ENCODE measurements around the gene RGS7.
"Not testable (repeated sequence)": the region's sequence is repeated elsewhere in the genome, so short reads cannot be mapped to it uniquely, and the experiment has no call there.

RGS7 gene

DNA sequence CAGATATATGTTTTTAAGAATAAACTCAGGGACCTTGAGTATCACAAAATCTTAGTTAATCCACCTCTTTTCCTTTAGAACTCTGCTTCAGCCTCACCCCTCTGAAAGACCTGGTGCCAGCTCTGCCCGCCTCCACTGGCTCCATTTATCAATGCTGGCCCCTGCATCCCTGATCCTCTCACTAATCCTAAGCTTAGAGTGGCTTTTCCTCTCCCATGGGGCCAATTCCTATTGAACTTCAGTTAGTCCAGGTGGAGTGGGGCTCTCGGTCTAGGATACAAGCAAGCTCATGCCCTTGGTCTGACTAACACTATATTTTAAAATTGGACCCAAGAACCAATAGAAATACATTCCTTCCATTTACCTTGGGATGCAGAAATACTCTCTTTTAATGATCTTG is 87.0 kb downstream of the RGS7 start:
- DNase-seq, result no peak

GRCh38 chr1:241269116-241269515 is 87.9 kb downstream of the RGS7 start:
- no peak for DNase-seq

GRCh38 chr1:241266121-241266520 is 90.9 kb downstream of the RGS7 start:
- DNase-seq, result no peak

DNA sequence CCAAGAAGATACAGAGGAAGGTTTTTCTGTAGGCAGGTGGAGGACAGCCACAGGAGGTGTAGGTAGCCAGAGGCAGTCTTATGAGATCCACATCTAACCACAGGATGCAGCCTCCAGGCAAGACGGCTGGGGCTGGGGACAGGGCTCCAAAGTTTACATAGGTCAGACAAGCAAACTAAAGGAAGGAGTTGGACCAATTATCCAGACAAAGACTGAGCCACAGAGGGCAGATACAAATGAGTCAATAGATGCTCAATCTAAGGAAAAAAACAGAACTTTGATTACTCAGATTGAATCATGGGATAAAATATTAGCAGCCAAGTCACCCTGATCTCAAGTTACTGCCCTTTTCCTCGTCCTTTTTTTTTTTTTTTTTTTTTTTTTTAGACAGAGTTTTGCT is 91.6 kb downstream of the RGS7 start:
- no peak for DNase-seq

DNA sequence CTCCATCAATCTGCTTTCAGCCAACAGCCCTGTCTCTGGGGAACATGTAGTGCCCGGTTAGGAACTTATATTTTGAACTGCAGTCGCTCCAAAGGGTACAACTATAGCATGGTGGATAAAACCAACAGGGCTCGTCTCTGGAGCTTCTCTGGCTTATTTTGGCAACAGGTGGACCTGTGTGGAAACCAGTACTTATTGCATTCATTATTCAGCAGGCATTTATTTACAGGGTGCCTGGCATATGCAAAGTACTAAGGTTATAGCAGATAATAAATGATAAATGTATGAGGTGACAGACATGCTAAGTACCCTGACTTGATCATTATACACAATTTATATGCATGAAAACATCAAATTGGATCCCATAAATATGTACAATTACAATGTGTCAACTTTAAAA is 93.7 kb downstream of the RGS7 start:
- DNase-seq, result no peak

- DNase-seq, result no peak
These were observed 103.5 kb downstream of the RGS7 start for GRCh38 chr1:241253471-241253870.

GRCh38 chr1:241250465-241250864 is 106.5 kb downstream of the RGS7 start:
- no peak for DNase-seq

GRCh38 chr1:241240069-241240468 is 116.9 kb downstream of the RGS7 start:
- no peak for DNase-seq

- DNase-seq, result no peak
These were observed 119.1 kb downstream of the RGS7 start for GRCh38 chr1:241237873-241238272.

GRCh38 chr1:241235256-241235897 is 121.6 kb downstream of the RGS7 start:
- no peak for DNase-seq

GRCh38 chr1:241229711-241230110 is 127.3 kb downstream of the RGS7 start:
- no peak for DNase-seq

DNA sequence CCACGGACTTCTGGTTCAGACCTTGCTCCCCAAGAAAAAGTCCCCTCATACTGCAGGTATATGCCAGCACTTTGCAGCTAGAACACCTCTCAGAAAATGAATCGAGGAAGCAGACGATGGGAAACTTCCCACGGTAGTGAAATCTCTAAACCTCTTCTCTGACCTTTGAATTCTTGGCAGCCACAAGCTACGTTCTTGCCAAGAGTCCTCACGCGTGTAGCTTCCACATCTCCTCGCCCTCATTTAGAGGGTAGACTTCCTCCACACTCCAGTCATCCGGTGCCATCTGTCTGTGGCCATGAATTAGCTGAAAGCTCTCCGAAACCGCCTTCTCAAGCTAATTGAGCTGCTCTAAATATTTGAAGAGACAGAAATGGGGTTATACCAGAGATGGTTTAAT is 127.8 kb downstream of the RGS7 start:
- DNase-seq, result no peak

DNA sequence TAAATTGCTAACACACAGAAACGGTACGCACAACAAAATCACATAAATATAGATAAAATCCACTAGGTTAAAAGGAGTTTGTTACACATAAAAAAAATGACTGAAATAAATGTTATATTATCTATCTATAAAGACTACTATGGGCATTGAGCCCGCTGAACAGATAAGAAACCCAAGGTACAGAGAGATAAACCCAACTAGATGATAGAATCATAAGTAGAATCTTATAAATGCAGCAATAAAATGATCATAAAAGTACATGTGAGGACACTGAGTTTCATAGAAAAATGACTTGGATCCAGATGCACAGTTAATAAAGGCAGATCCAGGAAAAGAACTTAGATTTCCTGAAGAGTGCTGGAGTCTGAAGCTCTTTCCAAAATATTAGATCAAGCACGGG is 128.7 kb downstream of the RGS7 start:
- no peak for DNase-seq

DNA sequence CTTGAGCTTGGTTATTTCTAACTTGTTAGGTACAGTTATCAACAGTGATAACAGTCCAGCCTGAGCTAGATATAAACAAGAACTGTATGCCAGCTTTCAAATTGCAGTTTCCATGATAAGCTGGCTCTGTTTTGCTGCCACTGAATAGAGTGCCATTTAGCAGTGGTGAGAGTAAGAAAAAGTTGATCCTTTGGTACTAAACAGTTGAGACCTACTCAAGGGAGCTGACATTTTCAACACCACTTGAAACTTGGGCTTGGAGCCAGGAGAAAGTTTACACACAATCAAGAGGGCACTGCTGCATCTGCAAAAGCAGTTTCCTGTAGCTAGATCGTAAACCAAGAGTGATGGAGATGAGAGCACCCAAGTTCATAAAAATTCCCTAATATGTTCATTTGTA is 131.3 kb downstream of the RGS7 start:
- no peak for DNase-seq

DNA sequence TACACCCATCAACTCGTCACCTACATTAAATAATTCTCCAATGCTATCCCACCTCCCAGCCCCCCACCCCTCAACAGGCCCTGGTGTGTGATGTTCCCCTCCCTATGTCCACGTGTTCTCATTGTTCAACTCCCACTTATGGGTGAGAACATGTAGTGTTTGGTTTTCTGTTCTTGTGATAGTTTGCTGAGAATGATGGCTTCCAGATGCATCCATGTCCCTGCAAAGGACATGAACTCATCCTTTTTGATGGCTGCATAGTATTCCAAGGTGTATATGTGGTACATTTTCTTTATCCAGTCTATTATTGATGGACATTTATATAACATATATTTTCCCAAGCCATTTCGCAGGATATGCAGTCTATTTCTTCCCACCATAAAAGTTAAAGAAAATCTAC is 132.8 kb downstream of the RGS7 start:
- DNase-seq, result not testable (repeated sequence)

GRCh38 chr1:241222813-241223212 is 134.2 kb downstream of the RGS7 start:
- DNase-seq, result not testable (repeated sequence)

DNA sequence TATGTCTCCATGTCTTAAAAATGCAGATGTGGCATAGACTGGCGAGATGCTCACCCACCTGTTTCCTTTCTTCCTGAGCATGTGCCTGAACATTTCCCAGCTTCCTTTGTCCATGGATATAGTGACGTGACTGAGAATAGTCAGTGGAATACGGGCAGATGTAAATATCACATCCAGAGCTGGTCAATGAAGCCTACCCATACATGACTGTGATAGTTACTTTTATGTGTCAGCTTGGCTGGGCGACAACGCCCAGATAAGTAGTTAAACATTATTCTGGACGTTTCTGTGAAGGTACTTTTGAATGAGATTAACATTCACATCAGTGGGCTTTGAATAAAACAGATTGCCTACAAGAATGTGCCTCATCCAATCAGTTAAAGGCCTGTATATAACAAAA is 135.7 kb downstream of the RGS7 start:
- no peak for DNase-seq

DNA sequence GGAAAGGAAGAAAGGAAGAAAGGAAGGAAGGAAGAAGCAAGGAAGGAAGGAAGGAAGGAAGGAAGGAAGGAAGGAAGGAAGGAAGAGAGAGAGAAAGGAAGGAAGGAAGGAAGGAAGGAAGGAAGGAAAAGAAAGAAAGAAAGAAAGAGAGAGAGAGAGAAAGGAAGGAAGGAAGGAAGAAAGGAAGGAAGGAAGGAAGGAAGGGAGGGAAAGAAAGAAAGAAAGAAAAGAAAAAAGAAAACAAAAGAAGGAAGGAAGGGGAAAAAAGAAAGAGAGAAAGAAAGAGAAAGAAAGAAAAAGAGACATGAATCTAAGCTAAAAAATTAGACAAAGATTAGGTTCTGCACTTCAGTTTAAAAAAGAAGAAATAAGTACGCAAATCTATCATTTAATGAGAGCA is 136.1 kb downstream of the RGS7 start:
- not testable (repeated sequence) for DNase-seq

DNA sequence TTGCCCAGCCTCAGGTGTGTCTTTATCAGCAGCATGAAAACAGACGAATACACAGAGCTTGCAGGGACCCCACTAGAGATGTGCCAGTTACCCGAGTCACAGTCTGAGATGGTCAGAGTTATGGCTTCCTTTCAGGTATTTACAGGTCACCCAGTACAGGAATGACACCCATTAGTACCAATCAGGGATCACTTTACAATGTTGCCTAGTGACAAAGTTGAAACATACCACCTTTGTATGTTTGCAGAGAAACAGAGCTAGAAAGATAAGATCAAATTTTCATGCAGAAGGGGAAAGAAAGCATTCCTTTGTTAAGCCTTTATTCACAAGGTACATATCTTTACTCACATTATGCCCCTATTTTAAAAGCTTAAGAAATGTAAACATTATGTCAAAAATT is 137.6 kb downstream of the RGS7 start:
- DNase-seq, result no peak

DNA sequence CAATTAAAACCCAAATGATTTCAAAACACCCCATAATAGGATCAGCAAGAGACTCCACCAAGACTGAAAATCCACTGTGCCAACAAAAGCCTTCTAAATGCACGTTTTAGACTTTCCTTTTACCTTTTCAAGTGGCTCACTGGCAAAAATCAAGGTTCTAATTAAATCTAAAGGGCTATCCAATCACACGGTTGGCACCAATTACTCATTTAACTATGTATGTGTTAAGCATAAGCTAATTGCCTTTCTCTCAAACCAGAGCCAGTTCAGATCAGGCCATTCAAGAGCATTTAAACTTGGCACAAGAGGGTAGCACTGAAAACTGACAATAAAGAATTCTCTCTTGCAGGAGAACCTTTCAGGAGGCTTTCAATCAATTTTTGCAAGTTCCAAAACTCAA is 139.5 kb downstream of the RGS7 start:
- no peak for DNase-seq

DNA sequence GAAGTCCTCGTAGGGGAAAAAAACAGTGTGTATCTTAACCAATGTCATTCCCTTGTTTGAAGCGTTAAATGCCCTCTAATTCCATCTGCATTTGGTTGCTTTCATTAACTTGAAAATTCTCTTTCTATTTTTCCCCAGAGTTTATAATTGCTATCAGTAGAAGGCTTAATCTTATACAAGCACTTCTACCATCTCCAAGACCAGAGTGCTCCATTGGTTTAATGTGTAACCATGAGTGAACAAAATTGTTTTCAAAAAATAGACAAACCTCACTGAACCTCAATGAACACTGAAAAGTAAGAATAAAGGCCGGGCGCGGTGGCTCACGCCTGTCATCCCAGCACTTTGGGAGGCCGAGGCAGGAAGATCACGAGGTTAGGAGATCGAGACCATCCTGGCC is 141.3 kb downstream of the RGS7 start:
- DNase-seq, result no peak

DNA sequence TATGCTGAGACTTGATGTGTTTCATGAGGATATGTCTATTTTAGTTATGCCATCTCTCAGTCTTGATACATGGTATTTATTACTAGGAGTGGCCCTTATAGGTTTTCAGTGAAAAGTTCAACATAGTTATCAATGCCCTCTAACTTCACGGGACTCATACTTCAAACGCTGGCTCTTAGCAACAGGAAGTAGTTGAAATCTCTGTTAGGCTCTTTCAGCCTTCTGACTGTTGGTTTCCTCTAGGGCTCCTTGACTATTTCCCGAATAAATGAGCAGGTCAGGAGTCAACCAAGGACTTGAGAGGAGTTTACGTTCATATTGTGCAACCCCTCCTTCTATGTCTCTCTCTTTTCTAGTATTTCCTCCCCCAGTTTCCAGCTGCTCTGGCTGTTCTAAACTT is 141.8 kb downstream of the RGS7 start:
- DNase-seq, result no peak

- DNase-seq, result no peak
These were observed 143.9 kb downstream of the RGS7 start for GRCh38 chr1:241213139-241213538.

GRCh38 chr1:241212628-241213027 is 144.4 kb downstream of the RGS7 start:
- DNase-seq, result no peak

DNA sequence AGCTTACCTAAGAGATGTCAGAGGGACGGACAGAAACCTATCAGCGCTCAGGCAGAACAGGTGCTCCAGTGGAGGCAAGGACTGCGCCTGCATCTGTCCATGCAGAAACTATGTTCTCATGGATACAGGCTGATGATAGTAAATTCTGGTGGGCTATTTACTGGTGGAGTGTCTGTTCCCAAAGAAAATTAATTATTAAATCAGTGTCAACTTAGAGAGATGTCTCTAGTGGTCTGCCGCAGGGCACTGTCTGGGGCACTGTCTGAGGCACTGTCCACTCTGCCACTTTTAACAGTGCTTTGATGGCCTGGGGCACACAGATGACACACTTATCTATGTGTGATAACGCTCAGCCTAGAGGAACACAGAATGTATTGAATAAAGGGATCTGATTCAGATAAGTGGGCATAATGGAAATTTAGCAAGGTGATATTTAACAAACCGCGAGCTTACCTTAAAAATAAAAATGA is 148.1 kb downstream of the RGS7 start:
- DNase-seq, result no peak

GRCh38 chr1:241203817-241204216 is 153.2 kb downstream of the RGS7 start:
- DNase-seq, result no peak
